ENCODE results near the gene GPR150.

Gene GPR150

GRCh38 chr5:95649842-95650620, 30.1 kb downstream of the GPR150 start:
- no peak overlapping the region for H3K9ac ChIP-seq (ENCODE audit: low read length in 2 of 2)
- no peaks in the 10 kb centered on the region for H3K27me3 ChIP-seq (ENCODE audit: control insufficient read depth in 1 of 2, insufficient read depth in 2 of 2, low read length in 2 of 2)
- H3K9me3 ChIP-seq (ENCODE audit: control insufficient read depth in 2 of 2, low read length in 2 of 2): no peaks in the 10 kb centered on the region
- H3K4me3 ChIP-seq (ENCODE audit: low read length in 2 of 2): no peak overlapping the region
- H3K4me1 ChIP-seq (ENCODE audit: control insufficient read depth, insufficient read depth, low read length): no peaks in the 10 kb centered on the region
- H3K36me3 ChIP-seq (ENCODE audit: control insufficient read depth in 2 of 2, insufficient read depth in 2 of 2, low read length in 2 of 2): peaks cover 0 to 2% of the 10 kb centered on the region in 2 donors
- no peak overlapping the region for H3K27ac ChIP-seq (ENCODE audit: low read length)

GRCh38 chr5:95652849-95653248, 33.0 kb downstream of the GPR150 start:
- peaks cover 0 to 2% of the 10 kb centered on the region in 2 donors for H3K36me3 ChIP-seq (ENCODE audit: control insufficient read depth in 2 of 2, insufficient read depth in 2 of 2, low read length in 2 of 2)
- H3K9ac ChIP-seq (ENCODE audit: low read length in 2 of 2): no peak overlapping the region
- H3K9me3 ChIP-seq (ENCODE audit: control insufficient read depth in 2 of 2, low read length in 2 of 2): no peaks in the 10 kb centered on the region
- H3K27me3 ChIP-seq (ENCODE audit: control insufficient read depth in 1 of 2, insufficient read depth in 2 of 2, low read length in 2 of 2): no peaks in the 10 kb centered on the region
- H3K27ac ChIP-seq (ENCODE audit: low read length): no peak overlapping the region
- H3K4me1 ChIP-seq (ENCODE audit: control insufficient read depth, insufficient read depth, low read length): no peaks in the 10 kb centered on the region
- H3K4me3 ChIP-seq (ENCODE audit: low read length in 2 of 2): no peak overlapping the region

- no peak overlapping the region for H3K27ac ChIP-seq (ENCODE audit: low read length)
- H3K9me3 ChIP-seq (ENCODE audit: control insufficient read depth in 2 of 2, low read length in 2 of 2): no peaks in the 10 kb centered on the region
- H3K36me3 ChIP-seq (ENCODE audit: control insufficient read depth in 2 of 2, insufficient read depth in 2 of 2, low read length in 2 of 2): peaks cover 0 to 2% of the 10 kb centered on the region in 2 donors
- no peak overlapping the region for H3K9ac ChIP-seq (ENCODE audit: low read length in 2 of 2)
- H3K4me3 ChIP-seq (ENCODE audit: low read length in 2 of 2): no peak overlapping the region
- no peaks in the 10 kb centered on the region for H3K4me1 ChIP-seq (ENCODE audit: control insufficient read depth, insufficient read depth, low read length)
- no peaks in the 10 kb centered on the region for H3K27me3 ChIP-seq (ENCODE audit: control insufficient read depth in 1 of 2, insufficient read depth in 2 of 2, low read length in 2 of 2)
Observed at GRCh38 chr5:95654196-95654595, 34.3 kb downstream of the GPR150 start.

DNA sequence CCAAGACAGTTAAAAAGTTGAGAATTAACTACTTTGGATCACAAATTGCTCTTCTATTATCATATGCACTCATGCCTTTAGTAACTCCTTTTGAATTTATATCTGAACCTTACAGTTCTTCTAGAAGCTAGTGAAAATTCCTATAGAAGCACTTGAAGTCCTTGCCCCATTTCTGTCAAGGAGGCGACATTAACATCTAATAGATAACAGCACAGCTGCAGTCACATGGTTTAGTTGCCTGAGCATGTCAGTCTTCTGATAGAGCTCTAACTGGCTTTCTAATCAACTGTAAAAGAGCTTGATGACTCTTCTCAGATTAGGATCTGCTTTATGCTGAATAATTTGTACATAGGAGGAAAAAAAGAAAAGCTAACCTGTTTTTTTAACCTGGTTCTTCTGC, 35.7 kb downstream of the GPR150 start:
- no peaks in the 10 kb centered on the region for H3K4me1 ChIP-seq (ENCODE audit: control insufficient read depth, insufficient read depth, low read length)
- H3K4me3 ChIP-seq (ENCODE audit: low read length in 2 of 2): no peak overlapping the region
- H3K9me3 ChIP-seq (ENCODE audit: control insufficient read depth in 2 of 2, low read length in 2 of 2): no peaks in the 10 kb centered on the region
- peaks cover 0 to 2% of the 10 kb centered on the region in 2 donors for H3K36me3 ChIP-seq (ENCODE audit: control insufficient read depth in 2 of 2, insufficient read depth in 2 of 2, low read length in 2 of 2)
- H3K9ac ChIP-seq (ENCODE audit: low read length in 2 of 2): no peak overlapping the region
- no peak overlapping the region for H3K27ac ChIP-seq (ENCODE audit: low read length)
- no peaks in the 10 kb centered on the region for H3K27me3 ChIP-seq (ENCODE audit: control insufficient read depth in 1 of 2, insufficient read depth in 2 of 2, low read length in 2 of 2)

- H3K27me3 ChIP-seq (ENCODE audit: control insufficient read depth in 1 of 2, insufficient read depth in 2 of 2, low read length in 2 of 2): no peaks in the 10 kb centered on the region
- H3K27ac ChIP-seq (ENCODE audit: low read length): no peak overlapping the region
- no peak overlapping the region for H3K4me3 ChIP-seq (ENCODE audit: low read length in 2 of 2)
- H3K4me1 ChIP-seq (ENCODE audit: control insufficient read depth, insufficient read depth, low read length): no peaks in the 10 kb centered on the region
- no peaks in the 10 kb centered on the region for H3K36me3 ChIP-seq (ENCODE audit: control insufficient read depth in 2 of 2, insufficient read depth in 2 of 2, low read length in 2 of 2)
- H3K9me3 ChIP-seq (ENCODE audit: control insufficient read depth in 2 of 2, low read length in 2 of 2): no peaks in the 10 kb centered on the region
- H3K9ac ChIP-seq (ENCODE audit: low read length in 2 of 2): no peak overlapping the region
Observed at GRCh38 chr5:95660060-95660459, 40.2 kb downstream of the GPR150 start.

DNA sequence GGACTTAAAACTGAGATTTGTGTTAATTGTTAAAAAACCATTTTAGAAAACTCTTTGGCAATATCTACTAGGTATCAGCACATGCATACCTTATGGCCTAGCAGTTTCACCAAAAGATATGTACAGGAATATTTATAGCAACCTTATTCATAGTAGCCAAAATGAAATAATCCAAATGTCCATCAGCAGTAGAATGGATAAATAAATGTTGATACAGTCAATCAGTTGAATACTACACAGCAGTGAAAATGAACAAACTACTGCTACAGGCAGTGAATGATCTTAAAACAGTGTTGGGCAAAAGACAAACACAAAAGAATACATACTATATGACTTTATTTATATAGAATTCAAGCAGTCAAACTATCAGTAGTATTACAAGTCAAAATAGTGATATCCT, 43.1 kb downstream of the GPR150 start:
- Histone ChIP-seq H3K4me1 (ENCODE audit: control insufficient read depth, insufficient read depth, low read length) (no peaks in the 10 kb centered on the region), H3K36me3 (ENCODE audit: control insufficient read depth in 2 of 2, insufficient read depth in 2 of 2, low read length in 2 of 2) (no peaks in the 10 kb centered on the region), H3K9ac (ENCODE audit: low read length in 2 of 2) (no peak overlapping the region), H3K9me3 (ENCODE audit: control insufficient read depth in 2 of 2, low read length in 2 of 2) (no peaks in the 10 kb centered on the region), H3K27ac (ENCODE audit: low read length) (no peak overlapping the region), H3K4me3 (ENCODE audit: low read length in 2 of 2) (no peak overlapping the region), H3K27me3 (ENCODE audit: control insufficient read depth in 1 of 2, insufficient read depth in 2 of 2, low read length in 2 of 2) (no peaks in the 10 kb centered on the region)

DNA sequence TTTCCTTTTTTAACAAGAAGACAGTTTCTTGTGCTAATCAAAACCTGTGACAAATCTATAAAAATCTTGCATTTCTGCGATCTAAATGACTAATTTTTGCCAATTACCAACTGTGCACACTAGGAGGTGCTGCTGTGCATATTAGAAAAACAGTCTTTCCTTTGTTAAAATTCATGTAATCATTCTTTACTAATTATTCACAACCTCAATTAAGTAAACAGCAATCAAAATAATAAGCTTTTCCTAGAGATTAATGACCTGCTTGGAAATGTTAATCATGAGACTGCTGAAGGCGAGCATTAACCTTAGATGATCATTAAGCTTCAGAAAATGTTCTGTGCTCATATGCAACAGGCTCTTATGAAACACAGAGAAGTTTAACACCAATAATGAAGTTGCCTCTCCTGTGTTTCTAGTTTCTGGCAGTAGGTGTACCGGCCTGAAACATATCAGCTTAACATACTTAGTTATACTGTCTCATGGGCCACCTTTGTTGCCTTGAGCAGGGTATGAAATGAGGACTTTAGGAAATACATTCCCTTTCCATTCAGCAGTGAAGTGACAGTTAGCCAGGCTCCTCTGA, 44.4 kb downstream of the GPR150 start:
- Histone ChIP-seq H3K27me3 (ENCODE audit: control insufficient read depth in 1 of 2, insufficient read depth in 2 of 2, low read length in 2 of 2) (no peaks in the 10 kb centered on the region), H3K9ac (ENCODE audit: low read length in 2 of 2) (no peak overlapping the region), H3K27ac (ENCODE audit: low read length) (no peak overlapping the region), H3K4me1 (ENCODE audit: control insufficient read depth, insufficient read depth, low read length) (peaks cover 7% of the 10 kb centered on the region), H3K9me3 (ENCODE audit: control insufficient read depth in 2 of 2, low read length in 2 of 2) (no peaks in the 10 kb centered on the region), H3K36me3 (ENCODE audit: control insufficient read depth in 2 of 2, insufficient read depth in 2 of 2, low read length in 2 of 2) (no peaks in the 10 kb centered on the region), H3K4me3 (ENCODE audit: low read length in 2 of 2) (no peak overlapping the region)

- Histone ChIP-seq H3K4me3 (ENCODE audit: low read length in 2 of 2) (no peak overlapping the region), H3K27me3 (ENCODE audit: control insufficient read depth in 1 of 2, insufficient read depth in 2 of 2, low read length in 2 of 2) (no peaks in the 10 kb centered on the region), H3K4me1 (ENCODE audit: control insufficient read depth, insufficient read depth, low read length) (peaks cover 16% of the 10 kb centered on the region), H3K9ac (ENCODE audit: low read length in 2 of 2) (no peak overlapping the region), H3K9me3 (ENCODE audit: control insufficient read depth in 2 of 2, low read length in 2 of 2) (no peaks in the 10 kb centered on the region), H3K27ac (ENCODE audit: low read length) (no peak overlapping the region), H3K36me3 (ENCODE audit: control insufficient read depth in 2 of 2, insufficient read depth in 2 of 2, low read length in 2 of 2) (no peaks in the 10 kb centered on the region)
Observed at GRCh38 chr5:95667061-95667618, 47.3 kb downstream of the GPR150 start.

GRCh38 chr5:95667678-95668077, 47.8 kb downstream of the GPR150 start:
- Histone ChIP-seq H3K27ac (ENCODE audit: low read length) (no peak overlapping the region), H3K4me3 (ENCODE audit: low read length in 2 of 2) (no peak overlapping the region), H3K9me3 (ENCODE audit: control insufficient read depth in 2 of 2, low read length in 2 of 2) (no peaks in the 10 kb centered on the region), H3K36me3 (ENCODE audit: control insufficient read depth in 2 of 2, insufficient read depth in 2 of 2, low read length in 2 of 2) (no peaks in the 10 kb centered on the region), H3K27me3 (ENCODE audit: control insufficient read depth in 1 of 2, insufficient read depth in 2 of 2, low read length in 2 of 2) (no peaks in the 10 kb centered on the region), H3K9ac (ENCODE audit: low read length in 2 of 2) (no peak overlapping the region), H3K4me1 (ENCODE audit: control insufficient read depth, insufficient read depth, low read length) (peaks cover 16% of the 10 kb centered on the region)

- H3K9me3 ChIP-seq (ENCODE audit: control insufficient read depth in 2 of 2, low read length in 2 of 2): no peaks in the 10 kb centered on the region
- H3K9ac ChIP-seq (ENCODE audit: low read length in 2 of 2): no peak overlapping the region
- H3K27me3 ChIP-seq (ENCODE audit: control insufficient read depth in 1 of 2, insufficient read depth in 2 of 2, low read length in 2 of 2): no peaks in the 10 kb centered on the region
- H3K4me3 ChIP-seq (ENCODE audit: low read length in 2 of 2): no peak overlapping the region
- no peaks in the 10 kb centered on the region for H3K36me3 ChIP-seq (ENCODE audit: control insufficient read depth in 2 of 2, insufficient read depth in 2 of 2, low read length in 2 of 2)
- H3K4me1 ChIP-seq (ENCODE audit: control insufficient read depth, insufficient read depth, low read length): peaks cover 16% of the 10 kb centered on the region
- no peak overlapping the region for H3K27ac ChIP-seq (ENCODE audit: low read length)
Observed at GRCh38 chr5:95668216-95668615, 48.3 kb downstream of the GPR150 start.

- no peak overlapping the region for H3K4me3 ChIP-seq (ENCODE audit: low read length in 2 of 2)
Observed at GRCh38 chr5:95668728-95669127, 48.8 kb downstream of the GPR150 start.

More at GRCh38 chr5:95668728-95669127, 48.8 kb downstream of the GPR150 start:
- H3K36me3 ChIP-seq (ENCODE audit: control insufficient read depth in 2 of 2, insufficient read depth in 2 of 2, low read length in 2 of 2): no peaks in the 10 kb centered on the region
- no peaks in the 10 kb centered on the region for H3K27me3 ChIP-seq (ENCODE audit: control insufficient read depth in 1 of 2, insufficient read depth in 2 of 2, low read length in 2 of 2)
- no peaks in the 10 kb centered on the region for H3K9me3 ChIP-seq (ENCODE audit: control insufficient read depth in 2 of 2, low read length in 2 of 2)
- H3K27ac ChIP-seq (ENCODE audit: low read length): peak overlapping the region; percentile 74
- peaks cover 16% of the 10 kb centered on the region for H3K4me1 ChIP-seq (ENCODE audit: control insufficient read depth, insufficient read depth, low read length)
- H3K9ac ChIP-seq (ENCODE audit: low read length in 2 of 2): no peak overlapping the region
